NB4 (cell line): ENCODE measurements around the gene KCNQ1.

Experiments used
- POLR2A ChIP-seq: IDR thresholded peaks from 2 replicates; pipeline ENCODE4 v1.6.1; 2011; ENCODE audit warnings: mild to moderate bottlenecking; ENCODE audit not compliant: insufficient read length; ENCODE audit errors: extremely low read depth
- TF ChIP-seq, protein P1 (sequence below): IDR thresholded peaks from one replicate; pipeline ENCODE4 v1.5.1; 2012; ENCODE audit warnings: low read depth, low read length
- TF ChIP-seq, protein P2 (sequence below): IDR thresholded peaks from 2 replicates; pipeline ENCODE4 v1.6.1; 2011; ENCODE audit warnings: low read depth, low read length

DNA sequence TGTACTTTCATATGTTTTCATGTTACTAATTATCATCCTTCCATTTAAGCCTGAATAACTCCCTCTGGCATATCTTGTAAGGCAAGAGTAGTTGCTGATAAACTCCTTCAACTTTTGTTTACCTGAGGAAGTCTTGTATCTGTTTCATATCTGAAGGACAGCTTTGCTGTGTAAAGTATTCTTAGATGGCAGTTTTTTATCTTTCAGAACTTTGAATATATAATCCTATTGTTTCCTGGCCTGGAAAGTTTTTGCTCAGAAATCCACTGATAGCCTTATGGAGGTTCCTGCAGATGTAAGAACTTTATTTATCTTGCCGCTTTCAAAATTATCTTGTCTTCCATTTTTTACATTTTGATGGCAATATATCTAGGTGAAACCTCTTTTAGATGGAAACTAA lies 185.9 kb downstream of the KCNQ1 start:
- TF ChIP-seq, protein P1, sequence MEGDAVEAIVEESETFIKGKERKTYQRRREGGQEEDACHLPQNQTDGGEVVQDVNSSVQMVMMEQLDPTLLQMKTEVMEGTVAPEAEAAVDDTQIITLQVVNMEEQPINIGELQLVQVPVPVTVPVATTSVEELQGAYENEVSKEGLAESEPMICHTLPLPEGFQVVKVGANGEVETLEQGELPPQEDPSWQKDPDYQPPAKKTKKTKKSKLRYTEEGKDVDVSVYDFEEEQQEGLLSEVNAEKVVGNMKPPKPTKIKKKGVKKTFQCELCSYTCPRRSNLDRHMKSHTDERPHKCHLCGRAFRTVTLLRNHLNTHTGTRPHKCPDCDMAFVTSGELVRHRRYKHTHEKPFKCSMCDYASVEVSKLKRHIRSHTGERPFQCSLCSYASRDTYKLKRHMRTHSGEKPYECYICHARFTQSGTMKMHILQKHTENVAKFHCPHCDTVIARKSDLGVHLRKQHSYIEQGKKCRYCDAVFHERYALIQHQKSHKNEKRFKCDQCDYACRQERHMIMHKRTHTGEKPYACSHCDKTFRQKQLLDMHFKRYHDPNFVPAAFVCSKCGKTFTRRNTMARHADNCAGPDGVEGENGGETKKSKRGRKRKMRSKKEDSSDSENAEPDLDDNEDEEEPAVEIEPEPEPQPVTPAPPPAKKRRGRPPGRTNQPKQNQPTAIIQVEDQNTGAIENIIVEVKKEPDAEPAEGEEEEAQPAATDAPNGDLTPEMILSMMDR, result no peak
- TF ChIP-seq POLR2A, result no peak
- TF ChIP-seq, protein P2, sequence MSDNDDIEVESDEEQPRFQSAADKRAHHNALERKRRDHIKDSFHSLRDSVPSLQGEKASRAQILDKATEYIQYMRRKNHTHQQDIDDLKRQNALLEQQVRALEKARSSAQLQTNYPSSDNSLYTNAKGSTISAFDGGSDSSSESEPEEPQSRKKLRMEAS, result no peak
